ENCODE measurements around the gene SERPINB6. TPM values are rescaled to one million over a fixed set of nuclear protein-coding genes. Genes with fewer than 3 reads are reported as not detected.
A peak's percentile ranks its signal among the peaks of the same experiment; 100 is the strongest.

The SERPINB6 gene
- total RNA-seq, 2 donors from 2014 or later = 128 to 150 TPM

- no peak for TF ChIP-seq CTCF (conservative IDR thresholded peaks at IDR 0.05)
- Mint-ChIP-seq H3K4me1 (peaks cover 11% of the 10 kb centered on the region), H3K27ac (no peak overlapping the region), H3K4me3 (peak overlapping the region; percentile 79), H3K9me3 (no peaks in the 10 kb centered on the region), H3K36me3 (ENCODE audit: low read depth) (peaks cover 31% of the 10 kb centered on the region), H3K27me3 (ENCODE audit: insufficient read depth) (peaks cover 7% of the 10 kb centered on the region)
- H3K27ac ChIP-seq (ENCODE audit: low read depth, low read length) = no peak overlapping the region
- no peaks in the 10 kb centered on the region for H3K9me3 ChIP-seq (ENCODE audit: control insufficient read depth, low read length)
- DNase-seq = no peak
- no peaks in the 10 kb centered on the region for H3K4me1 ChIP-seq (ENCODE audit: control insufficient read depth, insufficient read depth, low read length)
- peaks cover 8% of the 10 kb centered on the region for H3K27me3 ChIP-seq (ENCODE audit: control insufficient read depth, insufficient read depth, low read length, poor library complexity, severe bottlenecking)
- H3K4me3 ChIP-seq (ENCODE audit: low read length) = no peak overlapping the region
- 86 to 92% methylated on average over 5 to 10 of the region's 11 CpGs for WGBS, 2 experiments (ENCODE audit: insufficient coverage in 1 of 2, insufficient read length in 1 of 2)
- peaks cover 8% of the 10 kb centered on the region for H3K36me3 ChIP-seq (ENCODE audit: control insufficient read depth, insufficient read depth, low read length)
- no peak overlapping the region for H3K9ac ChIP-seq (ENCODE audit: extremely low read depth, low read length, poor library complexity, severe bottlenecking)
Observed at GRCh38 chr6:3001146-3001772, 29.9 kb upstream of the SERPINB6 start.

- H3K4me1 ChIP-seq (ENCODE audit: control insufficient read depth, insufficient read depth, low read length) = no peaks in the 10 kb centered on the region
- H3K27ac ChIP-seq (ENCODE audit: low read depth, low read length) = no peak within 1 kb of the TSS
- H3K9me3 ChIP-seq (ENCODE audit: control insufficient read depth, low read length) = no peaks in the 10 kb centered on the region
- peaks cover 11% of the 10 kb centered on the region for H3K4me1 Mint-ChIP-seq
- H3K4me3 Mint-ChIP-seq = peak within 1 kb of the TSS; percentile 79
- H3K36me3 Mint-ChIP-seq (ENCODE audit: low read depth) = peaks cover 21% of the 10 kb centered on the region
- H3K27me3 Mint-ChIP-seq (ENCODE audit: insufficient read depth) = peaks cover 7% of the 10 kb centered on the region
- peaks cover 5% of the 10 kb centered on the region for H3K36me3 ChIP-seq (ENCODE audit: control insufficient read depth, insufficient read depth, low read length)
- TF ChIP-seq CTCF (conservative IDR thresholded peaks at IDR 0.05) = no peak
- H3K9me3 Mint-ChIP-seq = no peaks in the 10 kb centered on the region
- WGBS, 2 experiments (ENCODE audit: insufficient coverage in 1 of 2, insufficient read length in 1 of 2) = 1 to 5% methylated on average over 36 to 79 of the region's 87 CpGs
- H3K27me3 ChIP-seq (ENCODE audit: control insufficient read depth, insufficient read depth, low read length, poor library complexity, severe bottlenecking) = peaks cover 8% of the 10 kb centered on the region
- peak; percentile 99 for DNase-seq
- peak within 1 kb of the TSS; percentile 67 for H3K9ac ChIP-seq (ENCODE audit: extremely low read depth, low read length, poor library complexity, severe bottlenecking)
- peak within 1 kb of the TSS; percentile 88 for H3K4me3 ChIP-seq (ENCODE audit: low read length)
- peak within 1 kb of the TSS; percentile 79 for H3K27ac Mint-ChIP-seq
Observed at GRCh38 chr6:2999618-3000557, 28.5 kb upstream of the SERPINB6 start, which contains the start of gene NQO2. Gene NQO2 (plus strand): TSS chr6:2999894. CDS start chr6:3006553, 6,659 bp downstream.

- Histone ChIP-seq H3K27me3 (ENCODE audit: control insufficient read depth, insufficient read depth, low read length, poor library complexity, severe bottlenecking) (peaks cover 8% of the 10 kb centered on the region), H3K4me3 (ENCODE audit: low read length) (peak overlapping the region; percentile 85), H3K4me1 (ENCODE audit: control insufficient read depth, insufficient read depth, low read length) (no peaks in the 10 kb centered on the region), H3K9me3 (ENCODE audit: control insufficient read depth, low read length) (no peaks in the 10 kb centered on the region), H3K36me3 (ENCODE audit: control insufficient read depth, insufficient read depth, low read length) (no peaks in the 10 kb centered on the region), H3K27ac (ENCODE audit: low read depth, low read length) (no peak overlapping the region), H3K9ac (ENCODE audit: extremely low read depth, low read length, poor library complexity, severe bottlenecking) (peak overlapping the region; percentile 39)
- 1 to 2% methylated on average over 21 to 30 of the region's 30 CpGs for WGBS, 2 experiments (ENCODE audit: insufficient coverage in 1 of 2, insufficient read length in 1 of 2)
- Mint-ChIP-seq H3K4me1 (peaks cover 11% of the 10 kb centered on the region), H3K4me3 (peak overlapping the region; percentile 79), H3K27me3 (ENCODE audit: insufficient read depth) (peaks cover 7% of the 10 kb centered on the region), H3K9me3 (peaks cover under 1% of the 10 kb centered on the region), H3K36me3 (ENCODE audit: low read depth) (peaks cover 15% of the 10 kb centered on the region), H3K27ac (peak overlapping the region; percentile 59)
- no peak for DNase-seq
- no peak for TF ChIP-seq CTCF (conservative IDR thresholded peaks at IDR 0.05)
Observed at GRCh38 chr6:2998998-2999617, 27.7 kb upstream of the SERPINB6 start.
